CD4-positive, alpha-beta T cell treated with Interferon gamma for 1 hour (primary cell): ENCODE measurements around the gene MEAK7.
"Not testable (repeated sequence)": the region's sequence is repeated elsewhere in the genome, so short reads cannot be mapped to it uniquely, and the experiment has no call there.

Experiments used
- DNase-seq: peaks from one replicate; pipeline ENCODE4 v3.0.0-alpha.2; 2020

MEAK7 gene

DNA sequence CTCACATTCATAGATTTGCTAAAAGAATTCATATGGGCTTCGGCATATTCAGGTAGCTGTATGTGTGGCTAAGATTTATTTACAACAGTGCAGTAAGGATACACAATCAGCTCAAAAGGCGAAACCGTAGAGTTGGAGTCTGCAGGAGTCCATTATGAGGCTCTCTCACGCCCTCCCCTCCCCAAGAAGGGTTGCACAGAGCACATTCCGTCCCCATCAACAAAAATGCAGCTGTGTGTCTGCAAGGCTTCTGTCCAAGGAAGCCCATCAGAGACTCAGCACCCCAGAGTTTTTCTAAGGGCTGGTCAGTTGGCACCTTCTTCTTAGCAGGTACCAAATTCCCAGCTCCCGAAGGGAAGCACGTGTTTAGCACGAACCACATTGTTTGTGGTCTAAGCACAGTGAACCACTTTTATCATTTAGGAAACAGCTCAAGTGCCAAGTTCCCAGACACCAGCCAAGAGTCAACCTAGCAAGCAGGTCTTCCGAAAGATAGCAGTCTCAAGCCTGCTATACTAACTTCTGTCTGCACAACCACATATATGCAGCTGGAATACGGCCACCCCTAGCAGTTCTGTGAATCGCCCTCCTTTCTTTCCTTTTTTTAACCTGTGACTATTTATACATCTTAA lies 28.5 kb upstream of the MEAK7 start:
- DNase-seq: no peak

DNA sequence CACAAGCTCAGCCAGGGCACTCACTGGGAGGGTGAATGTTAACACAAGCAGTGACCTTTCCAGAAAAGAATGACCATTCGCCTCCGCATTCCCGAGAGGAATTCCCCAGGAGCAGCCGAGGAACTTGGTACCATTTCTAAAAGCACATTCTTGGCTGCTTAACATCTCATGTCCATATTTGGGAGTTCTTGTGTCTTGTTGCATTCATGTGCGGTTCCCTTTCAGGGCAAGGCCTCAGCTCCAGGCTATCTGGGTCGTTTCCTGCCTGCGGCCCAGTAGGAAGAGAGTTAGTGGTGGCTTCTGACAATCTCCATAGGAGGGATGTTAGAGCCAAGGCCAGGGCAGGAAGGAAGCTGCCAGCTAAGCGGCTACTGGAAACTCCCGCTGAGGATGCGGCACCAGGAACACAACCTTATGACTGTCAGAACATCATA lies 27.8 kb upstream of the MEAK7 start:
- no peak for DNase-seq

DNA sequence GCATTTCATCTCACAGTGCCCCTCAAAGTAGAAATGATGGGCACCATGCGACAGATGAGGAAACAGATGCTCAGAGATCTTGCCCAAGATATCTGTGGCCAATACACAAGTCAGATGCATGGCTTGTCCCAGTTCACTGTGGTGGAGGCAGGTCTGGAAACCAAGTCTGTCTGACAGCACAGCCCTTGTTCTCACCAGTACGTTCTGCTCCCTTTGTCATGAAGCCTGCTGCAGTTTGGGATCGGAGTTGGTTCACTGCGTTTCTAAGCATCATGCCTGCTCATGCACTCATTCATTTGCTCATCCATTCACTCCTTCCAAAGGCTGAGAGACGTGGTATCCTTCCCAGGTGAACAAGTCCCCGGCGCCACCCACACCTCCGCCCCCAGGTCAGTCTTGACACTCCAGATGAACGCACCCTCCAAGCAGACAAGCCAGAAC lies 27.2 kb upstream of the MEAK7 start:
- no peak for DNase-seq

DNA sequence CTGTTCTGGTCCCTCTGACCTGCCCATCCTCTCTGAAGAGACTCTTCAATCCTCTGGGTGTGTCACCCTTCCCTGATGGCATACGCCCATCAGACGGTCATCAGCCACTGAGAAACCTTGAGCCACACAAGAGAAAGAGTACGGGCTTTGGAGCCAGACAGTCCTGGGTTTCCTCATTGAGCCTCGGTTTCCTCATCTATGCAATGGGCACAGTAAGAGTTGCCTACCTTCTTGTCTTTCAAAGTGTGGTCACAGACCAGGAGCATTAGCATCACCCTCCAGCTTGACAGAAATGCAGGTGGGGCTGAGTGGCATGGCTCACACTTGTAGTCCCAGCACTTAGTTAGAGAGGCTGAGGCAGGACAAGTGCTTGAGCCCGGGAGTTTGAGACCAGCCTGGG lies 26.1 kb upstream of the MEAK7 start:
- DNase-seq: no peak

DNA sequence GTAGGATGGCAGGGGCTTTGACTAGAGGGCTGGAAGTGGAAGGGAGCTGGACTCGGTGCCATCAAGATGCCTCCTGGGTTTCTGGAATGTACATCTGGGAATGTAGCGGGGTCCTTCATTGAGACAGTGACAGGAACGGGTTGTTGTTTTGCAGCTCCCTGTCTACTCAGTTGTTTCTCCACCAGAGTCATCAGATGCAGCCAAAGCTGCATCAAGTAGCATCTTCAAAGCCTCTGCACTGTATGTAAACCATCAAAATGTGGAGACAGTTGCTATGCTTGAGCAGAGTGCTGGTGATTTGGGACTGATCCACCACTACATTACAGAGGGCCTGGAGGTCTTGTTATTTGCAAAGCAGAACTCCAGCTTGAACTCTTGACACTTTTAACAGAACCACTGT lies 25.1 kb upstream of the MEAK7 start:
- DNase-seq: no peak

DNA sequence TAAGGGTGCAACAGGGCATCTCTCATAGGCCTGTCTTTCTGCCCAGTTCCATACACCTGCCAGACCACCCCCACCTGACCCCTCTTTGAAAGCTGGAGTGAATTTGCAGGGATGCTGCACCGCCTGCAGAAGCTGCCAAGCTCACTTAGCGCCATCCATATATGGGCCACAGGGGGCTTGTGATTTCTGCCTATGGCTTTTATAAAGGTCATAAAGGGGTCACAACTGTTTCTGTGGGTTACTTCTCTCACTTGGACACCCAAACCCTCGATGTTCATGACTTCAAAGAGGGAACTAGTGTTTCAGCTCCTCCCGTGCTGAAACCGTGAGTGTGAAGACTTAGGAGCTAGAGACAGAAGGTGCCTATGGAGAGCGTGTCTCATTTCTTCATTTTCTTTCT lies 23.9 kb upstream of the MEAK7 start:
- no peak for DNase-seq

DNA sequence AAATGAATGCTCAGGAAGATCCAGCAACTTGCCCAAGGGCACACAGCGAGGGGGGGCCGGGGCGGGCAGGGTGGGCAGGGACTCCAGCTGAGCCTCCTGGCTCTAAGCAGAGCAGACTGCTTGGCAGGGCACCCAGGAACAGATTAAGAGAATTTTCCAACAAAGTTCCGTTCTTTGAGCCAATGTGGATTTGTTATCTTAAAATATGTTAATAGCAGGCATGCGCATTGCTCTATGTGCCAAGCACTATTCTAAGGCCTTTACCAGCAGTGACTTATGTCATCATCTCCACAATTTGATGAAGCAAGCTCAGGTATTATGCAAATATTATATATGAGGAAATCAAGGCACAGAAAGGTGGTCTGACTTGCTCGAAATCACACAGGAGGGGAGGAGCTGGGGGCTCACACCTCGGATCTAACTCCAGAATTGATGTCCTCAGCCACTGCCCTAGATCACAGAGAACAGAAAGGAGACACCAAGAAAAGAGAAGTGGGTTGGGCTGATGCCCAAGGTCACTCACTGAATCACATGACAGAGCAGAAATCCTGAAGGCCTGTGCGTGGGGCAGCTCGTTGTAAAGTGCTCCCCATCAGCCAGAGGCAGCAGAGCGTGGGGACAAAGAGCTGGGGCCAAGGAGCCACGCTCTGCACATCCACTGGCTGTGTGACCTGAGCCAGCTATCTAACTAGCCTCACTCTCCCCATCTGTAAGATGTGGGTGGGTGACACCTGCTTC lies 23.2 kb upstream of the MEAK7 start:
- DNase-seq: no peak

DNA sequence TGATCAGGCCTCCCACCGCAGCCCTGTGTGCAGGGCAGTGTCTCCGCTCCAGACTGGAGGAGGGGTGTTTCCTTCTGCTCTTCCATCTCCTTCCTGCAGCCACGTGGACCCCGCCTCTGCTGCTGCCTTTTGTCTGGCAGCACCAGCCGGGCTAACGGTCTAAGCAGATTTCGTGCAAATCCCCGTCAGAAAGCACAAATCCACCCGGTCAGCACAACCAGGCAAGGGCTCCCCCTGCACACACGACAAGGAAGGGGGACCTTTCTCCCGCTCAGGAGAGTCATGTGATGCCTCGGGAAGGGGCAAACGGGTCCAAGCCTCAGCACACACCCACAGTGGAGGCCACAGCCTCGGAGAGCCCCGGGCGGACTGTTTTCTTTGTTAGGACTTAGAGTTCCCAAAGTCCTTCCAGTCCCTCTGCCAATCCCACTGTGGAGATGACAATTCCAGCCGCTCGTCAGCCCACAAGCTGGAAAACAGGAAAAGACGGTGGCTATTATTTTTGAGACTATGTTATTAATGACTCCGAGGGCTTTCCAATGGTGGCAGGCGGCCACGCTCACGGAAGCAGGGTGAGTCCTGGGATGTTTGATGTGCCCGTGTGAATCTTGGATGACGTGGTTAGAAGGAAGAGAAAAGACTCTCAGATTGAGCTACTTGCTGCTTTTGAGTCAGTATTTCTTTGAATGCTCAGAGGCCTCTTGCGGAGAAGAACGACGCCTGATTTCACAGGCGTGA lies 22.5 kb upstream of the MEAK7 start:
- DNase-seq: no peak

DNA sequence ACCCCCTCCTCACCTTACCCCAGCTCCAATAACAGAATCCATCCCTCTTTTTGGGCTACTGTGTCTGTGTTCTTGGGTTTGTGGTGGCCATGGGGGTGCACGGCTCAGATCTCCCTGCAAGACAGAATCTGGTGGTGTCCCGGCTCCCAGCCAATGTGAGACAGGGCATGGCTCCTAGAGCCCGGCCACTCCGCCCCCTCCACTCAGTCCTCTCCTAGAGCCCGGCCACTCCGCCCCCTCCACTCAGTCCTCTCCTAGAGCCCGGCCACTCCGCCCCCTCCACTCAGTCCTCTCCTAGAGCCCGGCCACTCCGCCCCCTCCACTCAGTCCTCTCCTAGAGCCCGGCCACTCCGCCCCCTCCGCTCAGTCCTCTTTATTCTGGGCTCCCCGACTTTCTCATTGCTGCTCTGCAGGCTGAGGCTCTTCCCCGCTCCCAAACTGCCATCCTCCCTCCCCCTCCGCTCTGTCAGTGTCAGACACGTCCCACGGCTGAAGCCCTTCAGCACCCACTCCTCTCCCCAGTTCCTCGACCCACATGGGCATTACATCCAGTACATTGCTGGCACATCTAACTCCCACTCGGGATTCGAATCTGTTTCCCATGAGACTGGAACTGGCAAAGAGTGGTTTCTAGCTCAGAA lies 20.6 kb upstream of the MEAK7 start:
- not testable (repeated sequence) for DNase-seq

DNA sequence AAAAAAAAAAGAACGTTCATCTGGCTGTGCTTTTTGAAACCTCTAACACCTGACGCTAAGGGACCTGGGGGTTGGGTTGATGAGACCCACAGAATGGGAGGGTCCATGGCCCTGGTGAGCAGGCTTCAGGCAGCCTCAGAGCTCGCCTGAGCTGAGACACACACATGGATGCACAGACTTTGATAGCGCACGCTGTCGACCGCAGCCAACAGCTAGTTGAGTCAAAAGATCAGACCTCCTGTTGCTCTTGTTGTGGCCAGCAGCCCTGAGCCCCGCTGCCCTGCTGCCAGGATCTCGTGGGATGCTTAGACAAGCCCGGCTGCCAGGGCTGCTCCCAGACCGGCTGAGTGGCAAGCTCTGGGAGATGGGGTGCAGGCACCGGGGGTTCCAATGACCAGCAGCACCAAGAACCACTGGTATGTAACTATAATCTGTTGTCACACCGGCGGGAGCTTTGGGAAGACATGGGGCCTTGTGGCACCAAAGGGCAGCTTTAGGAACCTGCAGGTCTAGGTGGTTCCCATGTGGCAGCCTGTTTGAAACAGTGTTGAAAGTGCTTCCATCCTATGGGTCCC lies 20.0 kb upstream of the MEAK7 start:
- DNase-seq: no peak

DNA sequence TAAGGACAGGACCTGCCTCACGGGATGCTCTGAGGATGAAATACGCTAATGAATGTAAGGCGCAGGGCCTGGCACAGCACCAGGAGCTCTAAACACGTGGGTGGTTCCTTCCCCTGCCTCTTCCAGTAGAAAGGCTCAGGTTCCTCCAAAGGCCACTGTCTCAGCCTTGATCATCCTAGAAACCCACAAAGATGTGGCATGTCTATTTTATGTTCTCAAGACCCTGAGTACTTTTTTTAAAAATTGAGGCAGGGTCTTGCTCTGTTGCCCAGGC lies 17.0 kb upstream of the MEAK7 start:
- DNase-seq: no peak

DNA sequence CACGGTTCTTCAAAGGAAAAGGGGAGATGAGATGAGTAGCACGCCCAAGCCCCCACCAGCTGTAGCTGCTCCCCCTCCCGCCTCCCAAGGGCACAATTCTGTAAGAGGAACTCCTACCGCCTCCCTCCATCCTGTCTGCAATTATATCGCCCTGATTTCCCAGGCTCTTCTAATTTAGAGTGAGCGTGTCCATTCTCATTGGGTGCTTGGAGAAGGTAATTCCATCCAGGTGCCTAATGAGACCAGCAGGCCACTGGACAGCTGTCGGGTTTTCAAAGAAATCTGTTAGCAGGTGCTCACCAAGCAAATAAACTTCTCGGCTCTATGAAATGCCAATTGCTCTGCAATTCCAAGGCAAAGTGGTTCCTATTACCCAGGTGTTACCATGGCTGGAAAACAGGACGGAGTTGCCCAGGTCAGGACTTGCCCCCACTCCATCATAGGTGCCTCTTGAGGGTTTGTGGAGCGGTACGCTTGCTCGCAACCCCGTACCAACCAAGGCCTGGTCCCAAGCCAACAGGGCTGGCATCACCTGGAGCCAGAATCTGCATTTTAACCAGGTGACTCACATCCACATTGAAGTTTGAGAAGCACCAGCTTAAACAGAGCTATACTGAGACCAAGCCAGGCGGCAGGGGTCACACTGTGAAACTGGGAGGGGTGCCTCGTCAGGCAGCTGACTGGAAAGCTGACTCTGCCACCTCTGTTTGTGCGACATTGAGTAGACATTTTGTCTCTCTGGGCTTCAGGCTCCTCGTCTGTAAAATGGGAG lies 16.5 kb upstream of the MEAK7 start:
- no peak for DNase-seq

DNA sequence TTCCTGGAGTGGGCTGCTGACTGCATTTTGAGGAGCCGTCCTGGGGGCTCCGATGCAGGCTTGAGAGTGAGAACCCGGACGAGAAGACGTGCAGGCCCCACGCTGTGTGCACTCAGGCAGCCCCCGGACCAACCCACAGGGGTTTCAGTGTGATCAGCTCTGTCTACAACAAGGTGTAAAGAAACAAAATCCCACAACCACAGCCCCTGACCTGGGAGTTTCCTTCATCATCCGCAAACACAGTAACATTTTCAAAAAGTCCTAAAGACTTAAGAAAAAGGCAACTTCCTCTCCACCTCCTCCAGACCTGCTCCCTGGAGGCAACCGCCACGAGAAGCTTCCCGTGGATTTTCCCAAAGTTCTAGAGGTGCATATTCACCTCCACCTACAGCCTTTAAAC lies 15.4 kb upstream of the MEAK7 start:
- DNase-seq: no peak

DNA sequence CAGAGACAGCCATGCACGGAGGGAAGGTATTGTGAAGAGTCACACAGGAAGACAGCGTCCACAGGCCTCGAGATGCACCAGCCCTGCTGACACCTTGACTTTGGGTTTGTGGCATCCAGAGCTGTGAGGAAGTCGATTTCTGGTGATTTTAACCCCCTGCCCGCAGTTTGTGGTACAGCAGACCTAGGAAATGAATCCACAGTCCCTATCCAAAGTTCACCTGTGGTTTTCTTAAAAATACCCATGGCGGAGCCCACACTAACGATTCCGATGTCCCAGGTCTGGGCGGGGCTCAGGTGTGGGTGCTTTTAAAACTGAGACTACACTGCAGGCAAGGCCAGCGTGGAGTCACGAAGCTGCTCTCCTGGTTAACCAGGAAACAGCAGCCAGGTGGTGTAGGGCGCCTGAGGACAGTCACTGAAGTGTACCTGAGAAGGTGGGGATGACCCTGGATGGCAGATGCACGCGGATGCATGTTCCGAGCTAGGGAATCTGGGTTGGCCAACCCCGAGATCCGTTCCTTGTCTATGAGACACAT lies 14.4 kb upstream of the MEAK7 start:
- DNase-seq: peak; percentile 52

DNA sequence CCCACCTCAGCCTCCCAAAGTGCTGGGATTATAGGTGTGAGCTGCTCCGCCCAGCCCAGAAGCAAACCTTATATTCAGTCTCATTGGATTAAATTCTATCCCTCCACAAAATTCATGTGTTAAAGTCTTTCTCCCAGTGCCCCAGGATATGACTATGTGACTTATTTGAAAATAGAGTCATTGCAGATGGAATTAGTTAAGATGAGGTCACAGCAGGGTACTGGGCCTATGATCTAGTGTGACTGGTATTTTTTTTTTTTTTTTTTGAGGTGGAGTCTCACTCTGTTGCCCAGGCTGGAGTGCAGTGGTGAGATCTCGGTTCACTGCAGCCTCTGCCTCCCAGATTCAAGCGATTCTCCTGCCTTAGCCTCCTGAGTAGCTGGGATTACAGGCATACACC lies 13.8 kb upstream of the MEAK7 start:
- not testable (repeated sequence) for DNase-seq

DNA sequence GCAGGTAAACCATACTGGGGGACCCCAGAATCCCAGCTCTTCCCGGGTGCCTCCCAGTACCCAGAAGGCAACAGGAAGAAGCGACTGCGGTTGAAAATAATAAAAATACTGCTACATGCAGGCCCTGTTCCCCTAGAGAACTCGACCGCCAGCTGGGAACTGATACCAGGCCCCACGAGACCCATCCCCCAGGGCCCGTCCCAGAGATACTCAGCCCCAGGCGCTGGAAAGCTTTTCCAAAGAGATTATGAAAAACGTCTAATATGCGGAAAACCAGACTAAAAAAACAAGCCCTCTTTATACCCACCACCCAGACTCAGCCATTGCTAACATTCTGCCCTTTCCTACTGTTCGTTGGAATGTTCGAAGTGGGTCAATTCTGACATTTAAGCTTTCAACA lies 12.9 kb upstream of the MEAK7 start:
- no peak for DNase-seq

DNA sequence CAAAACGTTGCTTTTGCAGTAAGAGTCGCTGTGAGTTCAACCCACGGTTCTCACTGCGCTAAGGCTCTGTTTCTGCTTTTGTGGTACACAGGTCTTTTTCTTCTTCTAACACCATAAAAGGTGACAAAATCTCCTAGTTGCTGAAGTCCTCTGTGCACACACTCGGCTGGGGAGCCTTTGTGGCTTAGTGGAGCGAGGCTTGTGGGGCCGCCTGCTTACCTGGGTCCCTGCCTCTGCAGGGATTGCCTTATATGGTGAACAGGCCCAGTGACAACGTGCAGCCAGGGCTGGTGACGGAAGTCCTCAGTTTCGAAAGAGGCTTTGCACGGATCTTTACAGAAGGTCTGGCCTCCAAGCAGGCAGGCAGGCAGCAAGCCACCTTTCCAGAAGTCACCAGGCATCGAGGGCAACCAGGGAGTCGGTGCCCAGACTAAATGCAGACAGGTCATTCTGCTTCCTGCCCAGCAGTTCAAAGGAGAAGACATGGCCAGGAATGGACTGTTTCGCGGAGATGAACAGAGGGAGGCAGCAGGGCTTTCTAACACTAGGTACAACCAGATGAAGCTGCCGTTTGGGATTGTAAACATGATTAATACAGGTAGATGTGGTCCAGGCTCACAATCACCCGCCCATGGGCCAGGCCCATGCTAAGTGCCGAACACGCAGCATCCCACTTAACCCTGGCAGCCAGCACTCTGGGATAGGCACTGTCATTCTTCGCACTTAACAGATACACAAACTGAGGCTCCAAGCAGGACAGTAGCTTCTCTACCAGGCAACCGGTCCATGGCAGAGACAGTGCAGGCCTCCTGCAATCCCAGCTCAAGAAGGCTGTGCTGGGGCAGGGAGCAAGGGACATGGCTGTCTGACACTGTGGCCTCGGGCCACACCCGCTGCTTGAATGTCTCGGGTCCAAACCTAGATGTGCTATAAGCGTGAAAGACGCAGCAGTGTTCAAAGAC lies 10.7 kb upstream of the MEAK7 start:
- peak; percentile 84 for DNase-seq

DNA sequence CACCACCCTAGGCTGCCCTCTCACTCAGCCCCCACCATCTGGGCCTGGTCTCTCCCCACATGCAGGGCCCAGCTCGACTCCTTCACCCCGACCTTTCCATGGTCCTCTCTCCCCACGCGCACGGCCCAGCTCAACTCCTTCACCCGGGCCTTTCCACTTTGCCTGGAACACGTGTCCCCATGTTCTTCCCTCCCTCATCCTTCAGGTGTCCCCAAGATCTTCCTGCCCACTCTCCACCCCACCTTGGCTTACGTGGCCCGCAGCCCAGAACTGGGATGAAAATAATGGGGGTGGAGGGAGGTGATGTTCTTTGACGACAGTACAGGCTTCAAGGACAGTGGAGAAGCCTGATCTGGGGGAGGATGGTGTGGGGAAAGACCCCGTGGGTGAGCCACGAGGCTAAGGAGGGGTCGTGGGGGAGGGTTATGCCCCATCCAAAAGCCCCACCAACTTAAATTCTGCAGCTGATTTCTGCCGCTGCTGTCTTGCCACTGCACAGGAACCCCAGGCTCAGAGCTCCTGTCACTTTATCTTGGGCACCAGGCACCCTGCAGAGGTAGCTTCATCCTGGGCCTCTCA lies 9.9 kb upstream of the MEAK7 start:
- DNase-seq: no peak

DNA sequence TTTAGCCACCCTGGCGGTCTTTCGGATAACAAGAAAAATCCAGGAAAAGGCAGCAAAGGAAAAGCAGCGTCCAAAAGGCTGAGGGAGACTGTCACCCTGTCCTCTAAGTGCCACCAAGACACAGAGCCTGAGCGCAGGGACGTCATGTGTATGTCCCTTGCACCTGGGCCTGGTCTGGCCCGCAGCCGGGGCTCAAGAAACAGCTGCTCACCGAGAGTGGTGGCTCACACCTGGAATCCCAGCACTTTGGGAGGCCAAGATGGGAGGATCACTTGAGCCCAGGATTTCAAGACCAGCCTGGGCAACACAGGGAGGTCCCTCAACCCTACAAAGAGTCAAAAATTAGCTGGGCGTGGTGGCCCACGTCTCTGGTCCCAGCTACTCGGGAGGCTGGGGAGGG lies 9.2 kb upstream of the MEAK7 start:
- DNase-seq: no peak

DNA sequence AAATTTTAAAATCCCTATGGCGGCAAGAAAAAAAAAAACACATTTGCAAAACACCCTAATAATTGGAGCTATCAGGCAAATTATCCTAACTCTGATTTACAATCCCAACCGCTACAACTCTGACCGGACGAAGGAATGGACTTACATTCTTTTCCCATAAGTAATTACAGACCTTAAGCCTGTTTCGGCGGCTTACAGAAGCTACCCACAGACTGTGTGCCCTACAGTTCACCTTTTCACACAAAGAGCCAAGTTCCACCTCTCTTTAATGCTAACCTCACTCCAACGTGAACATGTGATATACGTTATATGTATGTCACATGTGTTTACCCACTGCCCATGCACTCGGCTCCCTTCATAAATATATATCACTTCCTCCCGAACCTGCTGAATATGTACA lies 8.7 kb upstream of the MEAK7 start:
- DNase-seq: no peak

DNA sequence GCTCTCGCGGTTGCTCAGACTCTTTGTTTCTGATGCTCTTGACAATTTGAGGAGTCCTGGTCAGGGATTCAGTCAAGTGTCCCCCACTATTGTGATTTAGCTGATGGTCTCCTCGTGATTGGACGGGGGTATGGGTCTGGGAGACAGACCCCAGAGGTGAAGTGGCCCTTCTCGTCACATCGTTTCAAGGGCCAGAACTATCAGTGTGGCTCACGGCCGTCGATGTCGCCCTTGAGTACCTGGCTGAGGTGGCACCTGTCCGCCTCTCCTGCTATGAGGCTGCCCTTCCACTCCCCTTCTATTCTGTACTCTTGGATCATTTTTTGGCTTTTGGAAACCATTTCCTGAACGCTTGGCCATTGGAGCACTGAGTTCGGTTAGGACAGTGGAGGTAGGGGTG lies 7.4 kb upstream of the MEAK7 start:
- no peak for DNase-seq
